Measurements from ENCODE around the gene GPR157.

DNA sequence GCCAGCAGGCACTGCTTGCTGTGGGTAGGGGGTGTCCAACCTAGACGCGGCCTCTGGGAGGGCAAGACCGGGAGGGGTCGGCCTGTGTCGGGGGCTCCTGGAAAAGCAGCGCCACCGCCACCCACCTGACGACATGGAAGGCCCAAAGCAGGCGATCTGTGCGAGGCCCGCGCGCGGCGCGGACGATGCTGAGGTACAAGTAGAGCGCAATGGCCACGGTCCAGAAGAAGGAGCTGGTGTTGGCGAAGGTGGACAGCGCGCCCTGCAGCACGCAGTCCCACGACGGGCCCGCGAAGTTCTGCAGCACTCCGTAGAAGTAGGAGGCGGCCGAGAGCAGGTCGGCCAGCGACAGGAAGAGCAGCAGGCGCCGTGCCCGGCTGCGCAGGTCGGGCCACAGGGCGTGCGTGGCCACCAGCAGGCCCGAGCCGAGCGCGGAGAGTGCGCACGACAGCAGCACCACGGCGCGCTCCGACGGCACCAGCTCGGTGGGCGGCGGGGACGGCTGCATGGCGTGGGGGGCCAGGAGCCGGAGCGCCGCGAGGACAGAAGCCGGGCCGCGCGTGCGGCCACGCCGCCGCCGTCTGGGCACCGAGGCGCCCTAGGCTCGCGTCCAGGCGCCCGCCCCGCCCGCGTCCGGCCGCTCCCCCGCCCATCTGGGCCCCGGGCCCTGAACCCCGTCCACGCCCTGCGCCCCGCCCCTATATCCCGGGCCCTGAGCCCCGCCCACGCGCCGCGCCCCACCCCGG is at the start of gene GPR157:
- TF ChIP-seq CTCF (IDR thresholded peaks at IDR 0.05) (no peak), EZH2 (IDR thresholded peaks at IDR 0.05; ENCODE audit: borderline replicate concordance, insufficient read depth, low read depth, low read length, poor library complexity, severe bottlenecking) (no peak)

All from B cell (primary cell).